GM12801 (cell line): ENCODE results near the gene SBNO2.

Experiments
- CTCF ChIP-seq: IDR thresholded peaks from one replicate; pipeline ENCODE4 v1.5.1; 2011; ENCODE audit warnings: control low read depth; ENCODE audit not compliant: insufficient read length; ENCODE audit errors: extremely low read depth

Gene SBNO2

GRCh38 chr19:1116726-1117581 is 57.1 kb downstream of the SBNO2 start:
- TF ChIP-seq CTCF, result no peak

- no peak for TF ChIP-seq CTCF
These were observed 58.2 kb downstream of the SBNO2 start for GRCh38 chr19:1115646-1116420.

GRCh38 chr19:1113986-1114483 is 60.0 kb downstream of the SBNO2 start:
- TF ChIP-seq CTCF, result no peak

- TF ChIP-seq CTCF, result no peak
These were observed 60.8 kb downstream of the SBNO2 start for GRCh38 chr19:1113030-1113985.

GRCh38 chr19:1112268-1113029 is 61.6 kb downstream of the SBNO2 start:
- TF ChIP-seq CTCF, result no peak

- TF ChIP-seq CTCF, result no peak
These were observed 62.3 kb downstream of the SBNO2 start for GRCh38 chr19:1111641-1112267.
